ENCODE measurements around the gene HCAR1.
"Not testable (repeated sequence)": the region's sequence is repeated elsewhere in the genome, so short reads cannot be mapped to it uniquely, and the experiment has no call there.

The HCAR1 gene

DNA sequence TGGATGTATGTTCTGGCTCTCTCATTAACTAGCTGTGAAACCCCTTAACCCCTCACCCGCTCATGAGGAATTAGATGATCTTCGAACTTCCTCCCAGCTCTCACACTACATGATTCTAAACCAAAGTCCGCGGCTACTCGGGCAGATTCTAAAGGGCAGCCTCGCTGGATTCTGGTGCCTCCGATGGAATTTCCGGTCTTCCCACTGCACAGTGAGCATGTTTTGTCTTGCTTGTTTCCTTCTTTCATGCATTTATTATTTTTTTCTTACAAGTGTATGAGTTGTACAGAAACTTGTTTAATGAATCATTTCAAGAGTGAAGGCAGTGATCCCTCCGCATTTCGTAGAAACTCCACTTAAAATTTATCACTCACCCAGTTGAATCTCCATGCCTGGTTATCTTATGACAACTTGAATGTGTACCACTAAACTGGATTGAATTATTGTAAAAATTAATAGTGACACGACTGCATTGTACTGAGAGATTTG, 9.5 kb downstream of the HCAR1 start:
- no peak for DNase-seq

DNA sequence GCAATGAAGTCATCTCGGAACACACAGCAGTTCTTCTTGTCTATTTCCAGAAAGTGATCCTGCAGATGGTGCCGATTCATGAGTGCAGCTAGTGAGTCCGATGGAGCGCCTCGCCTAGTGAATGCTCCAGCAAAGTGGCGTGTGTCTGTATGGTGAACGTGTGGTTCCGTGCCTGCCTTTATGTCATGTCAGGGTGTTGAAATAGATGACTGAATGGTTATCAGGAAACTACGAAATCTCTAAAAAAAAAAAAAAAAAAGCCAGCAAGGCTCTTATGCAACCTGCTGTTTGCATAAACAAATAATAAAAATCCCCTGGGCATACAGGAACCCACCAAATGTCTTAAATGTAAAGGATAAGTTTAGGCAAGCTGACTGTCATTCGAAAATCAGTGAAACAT, 14.0 kb downstream of the HCAR1 start, which contains the start of gene HCAR3:
Gene HCAR3 (minus strand): TSS at position 154 of the 400 bp plus-strand sequence. CDS start 74 bp downstream, at position 80.
- DNase-seq, result peak in 1 of 2 donors; percentile 76

DNA sequence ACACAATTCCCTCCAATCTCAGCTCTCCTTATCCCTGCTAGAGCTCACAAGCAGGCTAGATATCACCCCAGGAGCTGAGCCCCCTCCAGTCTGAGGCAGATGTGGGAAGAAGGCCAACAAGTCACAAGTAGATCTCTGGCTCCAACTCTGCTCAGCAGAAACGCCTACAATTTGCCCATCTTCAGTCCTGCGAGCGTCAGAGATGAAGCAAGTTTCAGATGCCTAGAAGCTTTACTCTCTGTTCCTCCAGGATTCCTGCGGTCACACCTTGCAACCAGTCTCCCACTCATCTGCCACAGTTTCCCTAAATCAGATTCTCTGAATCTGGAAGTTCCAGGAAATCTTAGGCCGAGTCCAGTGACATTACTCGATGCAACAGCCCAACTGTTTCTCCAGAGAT, 15.4 kb downstream of the HCAR1 start:
- DNase-seq, result not testable (repeated sequence)

DNA sequence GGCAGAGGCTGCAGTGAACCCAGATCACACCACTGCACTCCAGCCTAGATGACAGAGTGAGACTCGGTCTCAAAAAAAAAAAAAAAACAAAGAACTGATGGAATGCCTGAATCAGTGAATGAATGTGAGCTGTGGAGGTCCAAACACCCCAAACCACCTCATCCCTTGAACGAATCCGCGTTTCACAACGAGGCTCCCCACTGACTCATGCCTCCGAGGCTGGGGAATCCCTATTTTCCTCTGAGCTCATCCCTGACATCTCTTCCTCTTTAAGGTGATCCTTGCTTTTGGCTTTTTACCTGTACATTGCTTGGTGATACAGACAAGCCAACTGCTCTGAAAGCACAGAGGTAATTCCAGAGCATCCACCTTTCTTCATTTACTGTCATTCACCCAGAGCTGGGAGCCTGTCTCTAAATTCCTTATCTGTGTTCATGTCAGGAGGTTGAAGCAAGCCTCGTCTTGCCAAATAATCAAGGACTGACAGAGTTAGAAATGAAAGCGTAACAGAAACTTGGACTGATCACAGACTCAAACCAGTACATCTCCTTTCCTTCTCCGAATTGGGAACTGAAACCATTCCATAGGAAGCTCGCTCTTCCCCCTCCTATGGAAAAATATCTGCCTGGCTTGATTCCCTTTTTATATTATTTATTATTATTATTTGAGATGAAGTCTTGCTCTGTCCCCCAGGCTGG, 17.0 kb downstream of the HCAR1 start:
- not testable (repeated sequence) for DNase-seq

DNA sequence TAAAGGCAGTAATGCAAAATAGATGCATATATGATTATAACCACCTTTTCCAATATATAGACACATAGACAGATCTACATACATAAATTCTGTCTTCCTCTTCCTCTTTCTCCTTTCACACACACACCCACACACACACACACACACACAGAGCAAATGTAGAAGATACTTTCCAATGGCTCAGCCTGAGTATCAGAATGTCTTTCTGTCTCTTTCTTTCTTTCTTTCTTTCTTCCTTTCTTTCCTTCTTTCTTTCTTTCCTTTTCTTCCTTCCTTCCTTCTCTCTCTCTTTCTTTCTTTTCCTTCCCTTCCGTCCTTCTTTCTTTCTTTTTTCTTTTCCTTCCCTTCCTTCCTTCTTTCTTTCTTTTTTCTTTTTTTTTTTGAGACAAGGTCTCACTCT, 19.4 kb downstream of the HCAR1 start:
- DNase-seq, result peak in 1 of 2 donors; percentile 37

DNA sequence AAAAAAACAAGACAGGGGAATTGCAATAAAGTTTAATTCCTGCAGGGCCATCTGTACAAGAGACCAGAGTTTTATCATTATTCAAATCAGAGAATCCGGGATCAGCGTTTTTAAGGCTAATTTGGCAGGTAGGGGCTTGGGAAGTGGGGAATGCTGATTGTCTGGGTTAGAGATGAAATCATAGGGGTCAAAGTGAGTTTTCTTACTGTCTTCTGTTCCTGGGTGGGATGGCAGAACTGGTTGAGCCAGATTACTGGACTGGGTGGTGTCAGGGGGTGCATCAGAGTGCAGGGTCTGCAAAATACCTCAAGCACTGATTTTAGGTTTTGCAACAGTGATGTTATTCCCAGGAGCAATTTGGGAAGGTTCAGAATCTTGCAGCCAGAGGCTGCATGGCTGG, 20.3 kb downstream of the HCAR1 start:
- not testable (repeated sequence) for DNase-seq

DNA sequence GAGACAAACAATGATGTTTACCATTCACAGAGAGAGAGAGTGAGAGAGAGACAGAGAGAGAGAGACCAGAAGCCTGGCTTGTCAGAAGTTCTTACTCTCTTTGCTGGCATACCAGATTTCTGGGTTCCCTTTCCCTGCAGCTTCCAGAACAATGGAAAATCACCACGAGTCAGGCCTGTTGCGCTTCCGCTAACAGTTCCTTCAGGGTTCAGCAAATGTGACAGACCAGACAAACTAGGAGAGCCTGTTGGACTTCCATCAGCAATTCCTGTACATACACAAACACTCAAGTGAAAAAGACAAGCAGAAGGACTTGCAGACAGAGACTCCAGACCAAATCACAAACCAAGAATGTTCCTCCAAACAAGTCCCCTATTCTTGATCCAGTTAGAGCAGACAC, 21.4 kb downstream of the HCAR1 start:
- DNase-seq, result not testable (repeated sequence)

DNA sequence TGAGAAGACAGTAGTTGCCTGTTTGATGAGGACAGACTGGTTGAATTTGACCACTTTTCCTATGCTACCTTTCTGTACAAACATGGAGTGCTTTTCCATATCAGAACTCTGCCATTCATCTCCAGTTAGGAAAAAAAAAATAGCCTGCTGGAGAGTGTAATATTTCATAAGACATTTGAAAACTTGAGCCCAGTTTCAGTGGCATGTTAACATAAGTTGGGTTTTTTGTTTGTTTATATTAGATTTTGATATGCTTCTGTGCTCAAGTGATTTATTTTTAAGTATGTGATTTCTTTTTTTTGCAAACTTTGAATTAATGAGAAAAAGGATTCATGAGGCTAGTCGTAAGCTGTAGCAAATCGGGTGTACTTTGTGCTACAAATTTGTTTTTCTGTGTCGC, 26.8 kb downstream of the HCAR1 start:
- not testable (repeated sequence) for DNase-seq

DNA sequence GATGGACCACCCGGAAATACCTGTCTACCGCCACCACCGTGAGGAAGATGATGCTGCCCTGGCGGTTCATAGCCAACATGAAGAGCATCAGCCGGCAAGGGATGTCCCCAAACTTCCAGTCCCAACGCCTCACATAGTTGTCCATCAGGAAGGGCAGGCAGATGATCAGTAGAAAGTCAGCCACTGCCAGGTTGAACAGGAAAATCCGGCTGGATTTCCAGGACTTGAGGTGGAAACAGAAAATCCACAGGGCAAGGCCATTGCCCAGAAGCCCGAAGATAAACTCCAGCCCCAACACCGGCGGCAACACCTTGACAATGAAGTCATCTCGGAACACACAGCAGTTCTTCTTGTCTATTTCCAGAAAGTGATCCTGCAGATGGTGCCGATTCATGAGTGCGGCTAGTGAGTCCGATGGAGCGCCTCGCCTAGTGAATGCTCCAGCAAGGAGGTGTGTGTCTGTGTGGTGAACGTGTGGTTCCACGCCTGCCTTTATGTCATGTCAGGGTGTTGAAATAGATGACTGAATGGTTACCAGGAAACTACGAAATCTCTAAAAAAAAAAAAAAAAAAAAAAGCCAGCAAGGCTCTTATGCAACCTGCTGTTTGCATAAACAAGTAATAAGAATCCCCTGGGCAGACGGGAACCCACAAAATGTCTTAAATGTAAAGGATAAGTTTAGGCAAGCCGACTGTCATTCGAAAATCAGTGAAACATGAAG, 27.6 kb downstream of the HCAR1 start, which contains the start of gene HCAR2:
Gene HCAR2 (minus strand): TSS at position 468 of the 722 bp plus-strand sequence. CDS start 74 bp downstream, at position 394.
- peak in 1 of 2 donors; percentile 69 for DNase-seq

DNA sequence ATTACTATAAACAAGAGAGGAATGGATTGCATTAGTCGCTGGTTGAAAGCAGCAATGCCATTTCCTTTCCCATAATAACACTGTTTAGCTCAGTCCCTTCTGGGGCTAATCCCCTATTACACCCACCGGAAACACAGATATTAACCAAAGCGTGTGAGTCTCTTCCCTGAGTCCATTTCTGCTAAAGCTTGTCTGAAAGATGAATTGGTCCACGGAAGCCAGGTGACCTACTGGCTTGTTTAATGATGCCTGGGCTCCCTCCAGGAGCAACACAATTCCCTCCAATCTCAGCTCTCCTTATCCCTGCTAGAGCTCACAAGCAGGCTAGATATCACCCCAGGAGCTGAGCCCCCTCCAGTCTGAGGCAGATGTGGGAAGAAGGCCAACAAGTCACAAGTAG, 29.2 kb downstream of the HCAR1 start:
- not testable (repeated sequence) for DNase-seq

DNA sequence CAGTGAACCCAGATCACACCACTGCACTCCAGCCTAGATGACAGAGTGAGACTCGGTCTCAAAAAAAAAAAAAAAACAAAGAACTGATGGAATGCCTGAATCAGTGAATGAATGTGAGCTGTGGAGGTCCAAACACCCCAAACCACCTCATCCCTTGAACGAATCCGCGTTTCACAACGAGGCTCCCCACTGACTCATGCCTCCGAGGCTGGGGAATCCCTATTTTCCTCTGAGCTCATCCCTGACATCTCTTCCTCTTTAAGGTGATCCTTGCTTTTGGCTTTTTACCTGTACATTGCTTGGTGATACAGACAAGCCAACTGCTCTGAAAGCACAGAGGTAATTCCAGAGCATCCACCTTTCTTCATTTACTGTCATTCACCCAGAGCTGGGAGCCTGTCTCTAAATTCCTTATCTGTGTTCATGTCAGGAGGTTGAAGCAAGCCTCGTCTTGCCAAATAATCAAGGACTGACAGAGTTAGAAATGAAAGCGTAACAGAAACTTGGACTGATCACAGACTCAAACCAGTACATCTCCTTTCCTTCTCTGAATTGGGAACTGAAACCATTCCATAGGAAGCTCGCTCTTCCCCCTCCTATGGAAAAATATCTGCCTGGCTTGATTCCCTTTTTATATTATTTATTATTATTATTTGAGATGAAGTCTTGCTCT, 30.5 kb downstream of the HCAR1 start:
- not testable (repeated sequence) for DNase-seq

DNA sequence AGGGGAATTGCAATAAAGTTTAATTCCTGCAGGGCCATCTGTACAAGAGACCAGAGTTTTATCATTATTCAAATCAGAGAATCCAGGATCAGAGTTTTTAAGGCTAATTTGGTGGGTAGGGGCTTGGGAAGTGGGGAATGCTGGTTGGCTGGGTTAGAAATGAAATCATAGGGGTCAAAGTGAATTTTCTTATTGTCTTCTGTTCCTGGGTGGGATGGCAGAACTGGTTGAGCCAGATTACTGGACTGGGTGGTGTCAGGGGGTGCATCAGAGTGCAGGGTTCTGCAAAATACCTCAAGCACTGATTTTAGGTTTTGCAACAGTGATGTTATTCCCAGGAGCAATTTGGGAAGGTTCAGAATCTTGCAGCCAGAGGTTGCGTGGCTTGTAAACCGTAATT, 33.7 kb downstream of the HCAR1 start:
- not testable (repeated sequence) for DNase-seq

DNA sequence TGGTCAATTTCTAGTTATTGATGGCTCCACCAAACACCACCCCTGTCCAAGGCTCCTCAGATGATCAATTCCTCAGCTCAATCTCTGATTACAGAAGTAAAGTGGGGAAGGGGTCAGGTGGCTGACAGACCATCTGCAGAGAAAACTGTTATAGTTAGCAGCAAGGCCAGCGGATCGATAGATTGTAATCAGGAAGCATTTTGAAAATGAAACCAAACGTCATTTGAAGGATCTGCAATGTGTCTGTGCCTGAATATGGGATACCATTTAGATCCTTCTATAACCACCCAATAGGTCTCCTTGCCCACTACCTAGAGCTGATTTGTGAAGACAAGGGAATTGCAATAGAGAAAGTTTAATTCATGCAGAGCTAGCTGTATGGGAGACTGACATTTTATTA, 39.1 kb downstream of the HCAR1 start:
- DNase-seq, result no peak

DNA sequence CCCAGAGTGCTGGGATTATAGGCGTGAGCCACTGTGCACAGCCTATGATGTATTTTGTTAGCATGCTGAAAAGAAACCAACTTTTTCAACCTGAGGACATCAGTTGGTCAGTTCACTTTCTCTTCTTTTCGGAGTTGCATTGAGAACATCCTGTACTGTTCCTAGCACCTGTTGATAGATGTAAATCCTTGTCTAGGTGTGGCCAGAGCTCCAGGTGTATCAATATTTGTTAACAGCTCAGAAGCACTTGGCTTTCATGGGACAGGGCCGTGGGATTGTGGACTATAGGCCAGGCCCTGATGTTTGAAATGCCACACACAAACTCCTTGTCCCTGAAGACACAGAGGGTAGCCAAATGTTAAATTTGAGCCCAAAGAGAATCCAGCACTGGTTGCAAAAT, 42.4 kb downstream of the HCAR1 start:
- no peak for DNase-seq

DNA sequence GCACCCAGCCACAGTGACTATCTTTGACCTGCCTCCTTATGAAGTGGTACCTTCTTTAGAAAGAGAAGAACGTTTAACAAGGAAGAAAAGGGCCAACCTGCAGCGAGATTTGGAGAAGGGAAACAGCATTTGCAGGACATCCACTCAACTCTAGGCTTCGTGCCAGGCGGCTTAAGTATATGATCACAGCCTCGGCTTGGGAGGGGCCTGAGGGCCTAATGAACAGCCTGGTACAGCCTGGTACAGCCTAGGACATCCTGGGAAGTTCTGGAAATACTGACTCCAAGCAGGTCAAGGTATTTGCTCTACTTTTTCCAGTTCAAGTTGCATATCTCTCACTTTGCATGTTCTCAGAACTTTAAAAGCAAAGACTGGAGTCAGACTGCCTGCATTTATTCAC, 43.6 kb downstream of the HCAR1 start:
- DNase-seq, result no peak

DNA sequence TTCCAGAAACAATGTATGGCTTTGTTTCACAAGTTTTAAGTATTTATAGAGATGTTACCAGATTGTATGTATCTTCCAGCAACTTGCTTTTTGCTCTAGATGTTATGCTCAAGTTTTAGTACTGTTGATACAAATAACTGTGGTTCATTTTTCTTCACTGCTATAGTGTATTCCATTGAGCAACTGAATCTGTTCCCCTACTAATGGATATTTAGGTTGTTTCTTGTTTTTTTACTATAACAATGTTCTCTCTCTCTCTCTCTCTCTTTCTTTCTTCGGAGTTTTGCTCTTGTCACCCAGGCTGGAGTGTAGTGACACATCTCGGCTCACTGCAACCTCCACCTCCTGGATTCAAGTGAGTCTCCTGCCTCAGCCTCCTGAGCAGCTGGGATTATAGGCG, 44.1 kb downstream of the HCAR1 start:
- DNase-seq, result no peak

DNA sequence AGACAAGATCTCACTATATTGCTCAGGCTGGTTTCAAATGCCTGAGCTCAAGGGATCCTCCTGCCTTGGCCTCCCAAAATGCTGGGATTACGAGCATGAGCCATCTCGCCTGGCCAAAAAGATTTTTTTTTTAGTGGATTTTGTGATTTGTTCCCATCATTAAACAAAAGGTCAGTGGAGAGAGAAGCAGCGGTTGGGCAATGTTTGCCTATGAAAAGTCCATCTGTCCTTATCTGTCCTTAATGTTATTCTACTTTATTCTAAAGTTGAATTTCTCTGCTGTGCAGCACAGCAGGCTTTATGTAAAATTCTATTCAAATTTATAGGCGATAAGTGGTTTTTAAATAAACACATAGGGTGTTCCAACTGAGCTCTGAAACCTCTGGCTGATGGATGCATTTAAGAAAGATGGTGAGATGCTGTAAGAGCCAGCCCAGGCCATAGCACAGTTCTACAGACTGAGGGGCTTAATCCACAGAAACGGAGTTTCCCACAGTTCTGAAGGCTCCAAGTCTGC, 46.3 kb downstream of the HCAR1 start:
- no peak for DNase-seq

DNA sequence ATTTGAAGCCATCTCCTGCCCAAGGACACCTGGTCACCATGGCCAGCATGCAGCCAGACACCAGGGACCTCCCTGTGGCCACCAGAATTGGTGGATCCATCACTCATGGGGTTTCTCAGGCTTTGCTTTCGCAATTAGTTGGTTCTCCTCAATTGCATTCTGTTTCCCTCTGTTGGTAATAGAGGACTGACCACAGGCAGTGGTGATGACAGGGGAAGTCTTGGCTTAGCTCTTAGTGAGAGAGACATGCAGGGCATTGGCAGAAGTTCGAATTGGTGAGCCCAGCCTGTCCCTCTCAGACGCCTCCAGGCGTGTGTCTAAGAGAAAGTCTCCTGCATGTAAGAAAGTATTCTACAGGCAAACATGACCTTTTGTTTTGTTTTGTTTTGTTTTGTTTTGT, 48.8 kb downstream of the HCAR1 start:
- peak; percentile 10 to 27 for DNase-seq

DNA sequence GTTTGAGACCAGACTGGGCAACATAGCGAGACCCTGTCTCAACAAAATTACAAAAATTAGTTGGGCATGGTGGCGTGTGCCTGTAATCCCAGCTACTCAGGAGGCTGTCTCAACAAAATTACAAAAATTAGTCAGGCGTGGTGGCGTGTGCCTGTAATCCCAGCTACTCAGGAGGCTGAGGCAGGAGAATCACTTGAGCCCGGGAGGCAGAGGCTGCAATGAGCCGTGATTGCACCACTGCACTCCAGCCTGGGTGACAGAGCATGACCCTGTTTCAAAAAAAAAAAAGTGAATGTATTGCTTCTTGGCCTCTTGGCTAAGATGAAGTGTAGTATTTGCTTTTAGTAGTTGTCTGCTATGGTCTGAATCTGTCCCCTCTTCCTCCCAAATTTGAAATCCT, 49.7 kb downstream of the HCAR1 start:
- not testable (repeated sequence) for DNase-seq

DNA sequence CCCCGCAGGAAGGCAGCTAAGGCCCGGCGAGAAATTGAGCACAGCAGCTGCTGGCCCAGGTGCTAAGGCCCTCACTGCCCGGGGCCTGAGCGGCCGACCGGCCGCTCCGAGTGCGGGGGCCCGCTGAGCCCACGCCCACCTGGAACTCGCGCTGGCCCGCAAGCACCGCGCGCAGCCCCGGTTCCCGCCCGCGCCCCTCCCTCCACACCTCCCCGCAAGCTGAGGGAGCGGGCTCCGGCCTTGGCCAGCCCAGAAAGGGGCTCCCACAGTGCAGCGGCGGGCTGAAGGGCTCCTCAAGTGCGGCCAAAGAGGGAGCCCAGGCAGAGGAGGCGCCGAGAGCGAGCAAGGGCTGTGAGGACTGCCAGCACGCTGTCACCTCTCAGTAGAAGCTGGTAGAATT, 53.9 kb downstream of the HCAR1 start:
- not testable (repeated sequence) for DNase-seq
